HL-60 (cell line): ENCODE data around the gene FRRS1L.

Source experiments
- CTCF ChIP-seq: IDR thresholded peaks from one replicate; pipeline ENCODE4 v1.5.1; 2011; ENCODE audit warnings: low read length, control low read depth, inconsistent platforms; ENCODE audit not compliant: insufficient read depth
- GABPA ChIP-seq: IDR thresholded peaks from 2 replicates; pipeline ENCODE4 v1.6.1; 2012; ENCODE audit warnings: low read depth
- POLR2AphosphoS5 ChIP-seq: IDR thresholded peaks from 2 replicates; pipeline ENCODE4 v1.6.1; 2012; ENCODE audit warnings: low read depth
- REST ChIP-seq: IDR thresholded peaks from 2 replicates; pipeline ENCODE4 v1.6.1; 2012; ENCODE audit warnings: low read depth; ENCODE audit not compliant: insufficient replicate concordance
- SPI1 ChIP-seq: IDR thresholded peaks from 2 replicates; pipeline ENCODE4 v1.6.1; 2012; ENCODE audit warnings: low read depth, mild to moderate bottlenecking, borderline replicate concordance

- TF ChIP-seq POLR2AphosphoS5 (no peak), CTCF (no peak), GABPA (no peak), REST (no peak), SPI1 (no peak)
Measured at GRCh38 chr9:109199676-109200075, 32.6 kb upstream of the FRRS1L start.
